NCI-H1092 (cell line): ENCODE results near the gene SHC3.

Experiments
- DNase-seq: peaks from one replicate; lab custom pipeline; 2025; lab: John Stamatoyannopoulos, UW

The SHC3 gene

GRCh38 chr9:89107406-89107805 lies 71.2 kb downstream of the SHC3 start:
- DNase-seq, result no peak

GRCh38 chr9:89106224-89106851 lies 72.3 kb downstream of the SHC3 start:
- no peak for DNase-seq

- DNase-seq, result no peak
Observed at GRCh38 chr9:89104821-89105220, 73.8 kb downstream of the SHC3 start.

GRCh38 chr9:89097219-89097618 lies 81.4 kb downstream of the SHC3 start:
- no peak for DNase-seq

GRCh38 chr9:89096807-89097206 lies 81.8 kb downstream of the SHC3 start:
- no peak for DNase-seq

GRCh38 chr9:89095761-89096528 lies 82.7 kb downstream of the SHC3 start:
- no peak for DNase-seq

- no peak for DNase-seq
Observed at GRCh38 chr9:89093201-89093975, 85.2 kb downstream of the SHC3 start.

- no peak for DNase-seq
Observed at GRCh38 chr9:89089176-89089575, 89.4 kb downstream of the SHC3 start.

- DNase-seq, result no peak
Observed at GRCh38 chr9:89083626-89084025, 95.0 kb downstream of the SHC3 start.

GRCh38 chr9:89080193-89080592 lies 98.4 kb downstream of the SHC3 start:
- no peak for DNase-seq

GRCh38 chr9:89079391-89079790 lies 99.2 kb downstream of the SHC3 start:
- DNase-seq, result no peak

GRCh38 chr9:89078860-89079259 lies 99.8 kb downstream of the SHC3 start:
- DNase-seq, result no peak

GRCh38 chr9:89078421-89078820 lies 100.2 kb downstream of the SHC3 start:
- no peak for DNase-seq

GRCh38 chr9:89077519-89077918 lies 101.1 kb downstream of the SHC3 start:
- DNase-seq, result no peak

GRCh38 chr9:89073397-89073796 lies 105.2 kb downstream of the SHC3 start:
- DNase-seq, result no peak

GRCh38 chr9:89071591-89071990 lies 107.0 kb downstream of the SHC3 start:
- no peak for DNase-seq

GRCh38 chr9:89066835-89067234 lies 111.8 kb downstream of the SHC3 start:
- DNase-seq, result no peak

- no peak for DNase-seq
Observed at GRCh38 chr9:89065921-89066320, 112.7 kb downstream of the SHC3 start.

- DNase-seq, result no peak
Observed at GRCh38 chr9:89060790-89061189, 117.8 kb downstream of the SHC3 start.

- DNase-seq, result no peak
Observed at GRCh38 chr9:89059925-89060506, 118.6 kb downstream of the SHC3 start.

GRCh38 chr9:89058906-89059305 lies 119.7 kb downstream of the SHC3 start:
- DNase-seq, result no peak

GRCh38 chr9:89054865-89055495 lies 123.6 kb downstream of the SHC3 start:
- DNase-seq, result no peak
